IMR-90 (cell line): ENCODE results near the gene NAGPA. TPM values are rescaled to one million over a fixed set of nuclear protein-coding genes. Genes with fewer than 3 reads are reported as not detected.

Experiments used
- ATAC-seq: fragments of 200-7000 bp; cut with Tn5 transposase; 2 replicates; pipeline ENCODE4 v1.9.1; 2020; ENCODE audit warnings: low read depth, mild to moderate bottlenecking, moderate library complexity
- BruUV-seq: library from RNA; stranded (reverse); fragments of 400-500 nt; replicated peaks from 2 replicates; lab custom pipeline; 2021; lab: Mats Ljungman, UMichigan
- CTCF ChIA-PET: fragments of 300-600 bp; formaldehyde crosslinking; extraction: SDS; loops from one replicate; lab custom pipeline; 2021; ENCODE audit warnings: antibody characterized with exemption; lab: Yijun Ruan, JAX
- POLR2A ChIA-PET: fragments of 300-600 bp; sonication (Branson Sonifier 250); formaldehyde crosslinking; loops from one replicate; lab custom pipeline; 2022; ENCODE audit warnings: antibody characterized with exemption; ENCODE audit not compliant: unreplicated experiment; lab: Charles Lee
- DNase-seq: peaks from one replicate; pipeline ENCODE4 v3.0.0; 2013
- H2AFZ ChIP-seq: replicated peaks from 2 replicates; pipeline ENCODE3; 2013; ENCODE audit warnings: low read length, mild to moderate bottlenecking; ENCODE audit not compliant: poor library complexity
- H2AK5ac ChIP-seq: 2 replicates; pipeline ENCODE4 v1.6.1; 2013; ENCODE audit warnings: low read depth, low read length, inconsistent platforms
- H2AK9ac ChIP-seq: replicated peaks from 2 replicates; pipeline ENCODE3; 2013; ENCODE audit warnings: mild to moderate bottlenecking, low read depth, low read length, moderate library complexity; ENCODE audit not compliant: poor library complexity
- H2BK120ac ChIP-seq: 2 replicates; pipeline ENCODE4 v1.6.1; 2013; ENCODE audit warnings: low read depth, low read length, inconsistent platforms
- H2BK15ac ChIP-seq: 3 replicates; pipeline ENCODE4 v1.6.1; 2013; ENCODE audit warnings: low read depth, low read length, inconsistent platforms
- H2BK20ac ChIP-seq: 2 replicates; pipeline ENCODE4 v1.6.1; 2013; ENCODE audit warnings: low read depth, mild to moderate bottlenecking, inconsistent platforms, low read length, moderate library complexity
- H2BK5ac ChIP-seq: 2 replicates; pipeline ENCODE4 v1.6.1; 2013; ENCODE audit warnings: mild to moderate bottlenecking, low read depth, low read length, inconsistent platforms; ENCODE audit not compliant: poor library complexity, severe bottlenecking
- H3K14ac ChIP-seq: replicated peaks from 2 replicates; pipeline ENCODE4 v1.6.1; 2013; ENCODE audit warnings: low read depth, low read length, inconsistent platforms
- H3K18ac ChIP-seq: 2 replicates; pipeline ENCODE4 v1.6.1; 2013; ENCODE audit warnings: low read depth, low read length, control low read depth
- H3K23ac ChIP-seq: 2 replicates; pipeline ENCODE4 v1.6.1; 2013; ENCODE audit warnings: low read depth, low read length, inconsistent platforms
- H3K27ac ChIP-seq: 2 replicates; pipeline ENCODE4 v1.5.1; 2013; ENCODE audit warnings: mild to moderate bottlenecking, control low read depth, low read length; ENCODE audit not compliant: insufficient read depth
- H3K27me3 ChIP-seq: 2 replicates; pipeline ENCODE4 v1.6.1; 2013; ENCODE audit warnings: low read length; ENCODE audit not compliant: control insufficient read depth, insufficient read depth
- H3K36me3 ChIP-seq: 2 replicates; pipeline ENCODE4 v1.6.1; 2013; ENCODE audit warnings: low read length, mixed read lengths; ENCODE audit not compliant: control insufficient read depth, insufficient read depth
- H3K4ac ChIP-seq: 2 replicates; pipeline ENCODE4 v1.6.1; 2013; ENCODE audit warnings: low read depth, low read length, inconsistent platforms
- H3K4me1 ChIP-seq: 2 replicates; pipeline ENCODE4 v1.6.1; 2013; ENCODE audit warnings: low read length, mixed read lengths; ENCODE audit not compliant: control insufficient read depth, insufficient read depth
- H3K4me2 ChIP-seq: 2 replicates; pipeline ENCODE4 v1.6.1; 2013; ENCODE audit warnings: low read depth, mild to moderate bottlenecking, control low read depth, low read length, moderate library complexity
- H3K4me3 ChIP-seq: 2 replicates; pipeline ENCODE4 v1.5.1; 2013; ENCODE audit warnings: low read depth, mild to moderate bottlenecking, control low read depth, low read length, moderate library complexity; ENCODE audit not compliant: insufficient read depth
- H3K56ac ChIP-seq: 2 replicates; pipeline ENCODE4 v1.6.1; 2013; ENCODE audit warnings: low read length, inconsistent platforms; ENCODE audit not compliant: insufficient read depth; ENCODE audit errors: extremely low read depth
- H3K79me1 ChIP-seq, 2 experiments: 2 replicates each; pipeline ENCODE4 v1.6.1; 2013; ENCODE audit warnings: low read length in 2 of 2, inconsistent platforms in 1 of 2, low read depth in 1 of 2
- H3K9ac ChIP-seq: 2 replicates; pipeline ENCODE4 v1.6.1; 2013; ENCODE audit warnings: low read depth, low read length, control low read depth
- H3K9me1 ChIP-seq: 2 replicates; pipeline ENCODE4 v1.6.1; 2013; ENCODE audit warnings: low read length, inconsistent platforms; ENCODE audit not compliant: insufficient read depth
- H3K9me3 ChIP-seq: 2 replicates; pipeline ENCODE4 v1.6.1; 2013; ENCODE audit warnings: low read length; ENCODE audit not compliant: control insufficient read depth, insufficient read depth
- H4K20me1 ChIP-seq: 2 replicates; pipeline ENCODE4 v1.6.1; 2013; ENCODE audit warnings: low read length, inconsistent platforms; ENCODE audit not compliant: insufficient read depth
- H4K5ac ChIP-seq: 2 replicates; pipeline ENCODE4 v1.6.1; 2013; ENCODE audit warnings: mild to moderate bottlenecking, low read depth, low read length, control low read depth
- H4K8ac ChIP-seq, 2 experiments: 2 replicates each; pipeline ENCODE4 v1.6.1; 2013; ENCODE audit warnings: low read depth in 2 of 2, low read length in 2 of 2, control low read depth in 1 of 2, inconsistent platforms in 1 of 2
- H4K91ac ChIP-seq: 2 replicates; pipeline ENCODE4 v1.6.1; 2013; ENCODE audit warnings: low read depth, low read length, inconsistent platforms; ENCODE audit not compliant: insufficient read depth
- CEBPB ChIP-seq: IDR thresholded peaks from 2 replicates; pipeline ENCODE4 v1.6.1; 2012; ENCODE audit warnings: low read depth, low read length, improper control_type of control experiment
- CHD1 ChIP-seq: IDR thresholded peaks from 2 replicates; pipeline ENCODE4 v1.6.1; 2012; ENCODE audit warnings: low read depth, low read length, improper control_type of control experiment
- ELK1 ChIP-seq: fragments of 150-350 bp; IDR thresholded peaks from 2 replicates; pipeline ENCODE4 v1.6.1; 2016; ENCODE audit warnings: low read depth, mild to moderate bottlenecking, low read length, moderate library complexity, borderline replicate concordance
- FOS ChIP-seq: fragments of 150-350 bp; IDR thresholded peaks from 2 replicates; pipeline ENCODE4 v1.6.1; 2016; ENCODE audit warnings: low read depth, low read length
- MAFK ChIP-seq: IDR thresholded peaks from 2 replicates; pipeline ENCODE4 v1.6.1; 2012; ENCODE audit warnings: low read depth, low read length, improper control_type of control experiment
- MAZ ChIP-seq: IDR thresholded peaks from 2 replicates; pipeline ENCODE4 v1.6.1; 2012; ENCODE audit warnings: low read depth, mild to moderate bottlenecking, low read length, improper control_type of control experiment, moderate library complexity, borderline replicate concordance
- MXI1 ChIP-seq: IDR thresholded peaks from 2 replicates; pipeline ENCODE4 v1.6.1; 2012; ENCODE audit warnings: low read depth, mild to moderate bottlenecking, low read length, moderate library complexity, borderline replicate concordance
- NFE2L2 ChIP-seq: fragments of 150-350 bp; IDR thresholded peaks from 2 replicates; pipeline ENCODE4 v1.6.1; 2016; ENCODE audit warnings: low read depth, mild to moderate bottlenecking, low read length
- RCOR1 ChIP-seq: IDR thresholded peaks from 2 replicates; pipeline ENCODE4 v1.6.1; 2012; ENCODE audit warnings: mild to moderate bottlenecking, low read length, improper control_type of control experiment; ENCODE audit not compliant: insufficient replicate concordance
- RFX5 ChIP-seq: IDR thresholded peaks from 2 replicates; pipeline ENCODE4 v1.8.0; 2012; ENCODE audit warnings: low read depth, mild to moderate bottlenecking, low read length, moderate library complexity
- SMC3 ChIP-seq: fragments of 150-350 bp; IDR thresholded peaks from 2 replicates; pipeline ENCODE4 v1.6.1; 2016; ENCODE audit warnings: low read depth, mild to moderate bottlenecking, antibody characterized with exemption, low read length, moderate library complexity
- WGBS, 2 experiments: methylation state at CpG; one replicate each; pipeline versions ENCODE4 v1.1.5 to v1.1.7; 2013; ENCODE audit warnings: missing lambda C conversion rate in 2 of 2; ENCODE audit not compliant: insufficient read length in 1 of 2; ENCODE audit errors: extremely low coverage in 2 of 2; 5-methylcytosine and 5-hydroxymethylcytosine counted together
- dilution Hi-C: fragments of 300-500 bp; cut with HindIII; formaldehyde crosslinking; loops from one replicate; pipeline ENCODE4 v1.14.3; 2018; ENCODE audit warnings: low sequenced_read_pairs; ENCODE audit not compliant: unreplicated experiment
- in situ Hi-C: fragments of 300-500 bp; cut with MboI; formaldehyde crosslinking; loops from 3 replicates; pipeline ENCODE4 v1.14.3; 2019; ENCODE audit warnings: low sequenced_read_pairs, inconsistent platforms, mixed read lengths
- intact Hi-C: fragments of 100-400 bp; cut with micrococcal nuclease; formaldehyde crosslinking; loops from 2 replicates; pipeline ENCODE4 v1.10.0; 2022
- polyA plus RNA-seq, 3 experiments: library from polyadenylated mRNA; depleted of rRNA; stranded (reverse); fragments of >200 nt; gene quantifications; 2 replicates each; pipeline ENCODE4 v1.2.3, GENCODE V29; 2012; ENCODE audit warnings: low replicate concordance in 1 of 3
- total RNA-seq: library from RNA; depleted of rRNA; stranded (reverse); fragments of >200 nt; gene quantifications from 2 replicates; pipeline ENCODE4 v1.2.3, GENCODE V29; 2012

NAGPA gene
- total and polyA plus RNA-seq, 2 of the 4 experiments (the other 2 are of a cell fraction) = 6.5 to 12.2 TPM

- in situ Hi-C loops (no loop called here), dilution Hi-C loops (no loop called here), intact Hi-C loops (no loop called here)
- no peak overlapping the region for H3K27ac ChIP-seq
- H3K4me1 ChIP-seq = no peaks in the 10 kb centered on the region
- ChIA-PET CTCF (no interaction called here), POLR2A (no interaction called here)
- ATAC-seq (no peak), DNase-seq (no peak)
- H3K9me1 ChIP-seq = no peaks in the 10 kb centered on the region
- peak overlapping the region; percentile 13 for H2AFZ ChIP-seq
- no peaks in the 10 kb centered on the region for H3K9me3 ChIP-seq
- H3K27me3 ChIP-seq = peaks cover 23% of the 10 kb centered on the region
- no peak overlapping the region for H3K4ac ChIP-seq
- H3K56ac ChIP-seq = no peak overlapping the region
- no peak overlapping the region for H4K5ac ChIP-seq
- H2BK5ac ChIP-seq = no peak overlapping the region
- no peak overlapping the region for H2BK120ac ChIP-seq
- no peak overlapping the region for H3K9ac ChIP-seq
- TF ChIP-seq MAFK (no peak), CHD1 (no peak), RFX5 (no peak), SMC3 (no peak), MXI1 (no peak), ELK1 (no peak), RCOR1 (no peak), CEBPB (no peak), MAZ (no peak), NFE2L2 (no peak), FOS (no peak)
- no peak overlapping the region for H3K18ac ChIP-seq
- H3K4me3 ChIP-seq = no peak overlapping the region
- no TSS peak for BruUV-seq
- 83% methylated on average over 3 of the region's 7 CpGs; no CpG with 5 or more reads in 1 of the 2 experiments for WGBS, 2 experiments
- H2AK9ac ChIP-seq = no peak overlapping the region
- no peaks in the 10 kb centered on the region for H3K79me1 ChIP-seq
- H3K4me2 ChIP-seq = no peak overlapping the region
- H2AK5ac ChIP-seq = no peak overlapping the region
- H2BK15ac ChIP-seq = no peak overlapping the region
- no peak overlapping the region for H3K23ac ChIP-seq
- H4K8ac ChIP-seq = no peak overlapping the region
- no peak overlapping the region for H2BK20ac ChIP-seq
- no peaks in the 10 kb centered on the region for H3K36me3 ChIP-seq
- H4K20me1 ChIP-seq = no peaks in the 10 kb centered on the region
- no peak overlapping the region for H3K14ac ChIP-seq
- H4K91ac ChIP-seq = no peak overlapping the region
These were observed 54.6 kb downstream of the NAGPA start for GRCh38 chr16:4979164-4979563.
